GM18909 (cell line): ENCODE data around the gene IFIT5.
"Not testable (repeated sequence)": the region's sequence is repeated elsewhere in the genome, so short reads cannot be mapped to it uniquely, and the experiment has no call there.

Source experiments
- ATAC-seq: cut with Tn5 transposase; IDR thresholded peaks from one replicate; pipeline ENCODE4 v1.9.1; 2021; ENCODE audit warnings: mild to moderate bottlenecking; ENCODE audit not compliant: unreplicated experiment, poor library complexity

The IFIT5 gene

GRCh38 chr10:89391907-89392756 is 22.2 kb upstream of the IFIT5 start, which contains the start of gene IFIT1:
Gene IFIT1, plus strand, starts transcription at chr10:89392623. Its CDS starts 90 bp downstream, at chr10:89392713.
- ATAC-seq: peak; percentile 86

DNA sequence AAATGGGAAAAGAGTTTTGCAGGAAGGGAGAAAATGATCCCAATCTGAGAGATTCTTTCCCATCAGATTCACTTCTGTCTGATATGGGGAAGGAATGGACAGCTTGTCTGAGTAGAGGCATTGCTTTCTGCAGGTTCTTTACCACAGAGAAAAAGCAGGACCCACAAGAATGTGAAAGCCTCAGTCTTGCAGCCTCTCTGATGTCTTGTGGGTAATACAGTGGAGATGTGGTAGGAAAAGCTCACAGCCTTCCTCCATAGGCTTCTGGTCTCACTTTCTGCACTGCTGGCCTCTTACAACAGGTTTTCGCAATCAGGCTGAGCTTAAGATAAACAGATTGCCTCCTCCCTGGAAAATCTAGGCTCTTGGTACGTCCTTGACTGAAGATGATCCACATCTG is 21.4 kb upstream of the IFIT5 start:
- peak; percentile 43 for ATAC-seq

DNA sequence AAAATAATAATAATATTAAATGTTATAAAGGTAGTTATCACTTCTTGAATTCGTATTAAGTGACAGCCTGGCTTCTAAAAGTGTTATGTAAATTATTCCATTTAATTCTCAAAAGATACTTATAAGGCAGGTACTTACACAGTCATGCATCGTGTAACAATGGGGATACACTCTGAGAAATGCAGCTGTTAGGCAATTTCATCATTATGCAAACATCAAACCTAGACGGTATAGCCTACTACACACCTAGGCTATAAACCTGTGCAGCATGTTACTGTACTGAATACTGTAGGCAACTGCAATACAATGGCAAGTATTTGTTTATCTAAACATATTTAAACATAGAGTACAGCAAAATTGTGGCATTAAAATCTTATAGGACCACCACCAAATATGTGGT is 20.5 kb upstream of the IFIT5 start:
- no peak for ATAC-seq

DNA sequence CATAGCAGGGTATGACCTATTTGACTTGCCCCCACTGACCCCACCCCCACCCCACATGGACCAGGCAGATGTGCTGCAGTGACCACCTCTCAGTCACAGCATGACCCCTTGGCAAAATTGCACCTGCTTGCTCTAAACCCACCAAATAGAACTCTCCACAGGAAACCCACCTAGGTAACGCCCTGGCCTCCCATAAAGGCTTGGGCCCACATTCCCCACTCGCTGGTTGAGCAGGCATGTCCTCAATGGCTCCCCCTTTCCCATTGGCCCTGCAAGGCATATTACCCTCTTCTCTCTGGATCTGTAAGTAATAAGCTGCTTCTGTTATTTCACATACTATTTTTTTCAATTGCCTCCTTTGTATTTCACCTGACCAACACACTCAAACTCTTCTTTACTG is 19.2 kb upstream of the IFIT5 start:
- ATAC-seq: no peak

- no peak for ATAC-seq
Observed at GRCh38 chr10:89398003-89398749, 16.2 kb upstream of the IFIT5 start.

DNA sequence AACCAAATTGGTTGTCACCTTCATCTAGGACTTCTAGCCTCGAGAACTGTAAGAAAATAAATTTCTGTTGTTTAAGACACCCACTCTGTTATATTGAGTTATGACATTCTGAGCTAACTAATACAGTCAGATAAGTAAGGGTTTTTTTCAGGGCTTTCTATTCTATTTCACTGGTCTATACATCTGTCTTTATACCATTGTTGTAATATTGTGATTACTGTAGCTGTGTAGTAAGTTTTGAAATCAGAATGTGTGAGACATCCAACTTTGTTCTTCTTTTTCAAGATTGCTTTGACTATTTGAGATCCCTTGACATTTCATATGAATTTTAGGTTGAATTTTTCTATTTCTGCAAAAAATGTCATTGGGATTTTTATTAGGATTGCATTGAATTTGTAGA is 14.4 kb upstream of the IFIT5 start:
- no peak for ATAC-seq

DNA sequence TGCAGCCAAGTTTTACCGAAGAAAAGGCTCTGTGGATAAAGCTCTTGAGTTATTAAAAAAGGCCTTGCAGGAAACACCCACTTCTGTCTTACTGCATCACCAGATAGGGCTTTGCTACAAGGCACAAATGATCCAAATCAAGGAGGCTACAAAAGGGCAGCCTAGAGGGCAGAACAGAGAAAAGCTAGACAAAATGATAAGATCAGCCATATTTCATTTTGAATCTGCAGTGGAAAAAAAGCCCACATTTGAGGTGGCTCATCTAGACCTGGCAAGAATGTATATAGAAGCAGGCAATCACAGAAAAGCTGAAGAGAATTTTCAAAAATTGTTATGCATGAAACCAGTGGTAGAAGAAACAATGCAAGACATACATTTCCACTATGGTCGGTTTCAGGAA is 11.3 kb upstream of the IFIT5 start:
- no peak for ATAC-seq

- no peak for ATAC-seq
Observed at GRCh38 chr10:89404104-89405047, 10.0 kb upstream of the IFIT5 start.

DNA sequence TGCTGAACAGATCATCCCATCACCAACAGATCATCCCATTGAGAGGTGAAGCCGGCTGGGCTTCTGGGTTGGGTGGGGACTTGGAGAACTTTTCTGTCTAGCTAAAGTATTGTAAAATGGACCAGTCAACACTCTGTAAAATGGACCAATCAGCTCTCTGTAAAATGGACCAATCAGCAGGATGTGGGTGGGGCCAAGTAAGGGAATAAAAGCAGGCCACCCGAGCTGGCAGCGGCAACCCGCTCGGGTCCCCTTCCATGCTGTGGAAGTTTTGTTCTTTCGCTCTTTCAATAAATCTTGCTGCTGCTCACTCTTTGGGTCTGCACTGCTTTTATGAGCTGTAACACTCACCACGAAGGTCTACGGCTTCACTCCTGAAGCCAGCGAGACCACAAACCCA is 8.2 kb upstream of the IFIT5 start:
- ATAC-seq: not testable (repeated sequence)

DNA sequence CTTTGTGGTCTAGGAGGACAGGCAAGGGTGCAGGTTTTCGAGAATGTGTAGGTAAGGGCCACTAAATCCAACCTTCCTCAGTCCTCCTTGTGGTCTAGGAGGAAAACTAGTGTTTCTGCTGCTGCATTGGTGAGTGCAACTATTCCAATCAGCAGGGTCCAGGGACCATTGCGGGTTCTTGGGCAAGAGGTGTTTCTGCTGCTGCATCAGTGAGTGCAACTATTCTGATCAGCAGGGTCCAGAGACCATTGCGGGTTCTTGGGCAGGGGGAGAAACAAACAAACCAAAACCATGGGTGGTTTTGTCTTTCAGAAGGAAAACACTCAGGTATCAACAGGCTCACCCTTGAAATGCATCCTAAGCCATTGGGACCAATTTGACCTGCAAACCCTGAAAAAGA is 6.6 kb upstream of the IFIT5 start:
- not testable (repeated sequence) for ATAC-seq

DNA sequence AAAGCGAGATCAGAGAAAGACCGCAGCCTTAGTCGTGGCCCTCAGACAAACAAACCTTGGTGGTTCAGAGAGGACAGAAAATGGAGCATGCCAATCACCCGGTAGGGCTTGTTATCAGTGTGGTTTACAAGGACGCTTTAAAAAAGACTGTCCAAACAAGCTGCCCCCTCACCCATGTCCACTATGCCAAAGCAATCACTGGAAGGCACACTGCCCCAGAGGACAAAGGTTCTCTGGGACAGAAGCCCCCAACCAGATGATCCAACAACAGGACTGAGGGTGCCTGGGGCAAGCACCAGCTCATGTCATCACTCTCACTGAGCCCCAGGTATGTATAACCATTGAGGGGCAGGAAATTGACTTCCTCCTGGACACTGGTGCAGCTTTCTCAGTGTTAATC is 5.1 kb upstream of the IFIT5 start:
- not testable (repeated sequence) for ATAC-seq

DNA sequence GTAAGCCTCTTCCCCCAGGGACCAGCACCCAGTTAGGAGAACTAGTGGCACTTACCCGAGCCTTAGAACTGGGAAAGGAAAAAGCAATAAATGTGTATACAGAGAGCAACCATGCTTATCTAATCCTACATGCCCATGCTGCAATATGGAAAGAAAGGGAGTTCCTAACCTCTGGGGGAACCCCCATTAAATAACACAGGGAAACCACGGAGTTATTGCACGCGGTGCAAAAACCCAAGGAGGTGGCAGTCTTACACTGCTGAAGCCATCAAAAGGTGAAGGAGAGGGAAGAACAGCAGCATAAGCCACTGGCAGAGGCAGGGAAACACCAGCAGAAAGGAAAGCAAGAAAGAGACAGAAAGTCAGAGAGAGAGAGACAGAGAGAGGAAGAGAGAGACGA is 3.8 kb upstream of the IFIT5 start:
- not testable (repeated sequence) for ATAC-seq

DNA sequence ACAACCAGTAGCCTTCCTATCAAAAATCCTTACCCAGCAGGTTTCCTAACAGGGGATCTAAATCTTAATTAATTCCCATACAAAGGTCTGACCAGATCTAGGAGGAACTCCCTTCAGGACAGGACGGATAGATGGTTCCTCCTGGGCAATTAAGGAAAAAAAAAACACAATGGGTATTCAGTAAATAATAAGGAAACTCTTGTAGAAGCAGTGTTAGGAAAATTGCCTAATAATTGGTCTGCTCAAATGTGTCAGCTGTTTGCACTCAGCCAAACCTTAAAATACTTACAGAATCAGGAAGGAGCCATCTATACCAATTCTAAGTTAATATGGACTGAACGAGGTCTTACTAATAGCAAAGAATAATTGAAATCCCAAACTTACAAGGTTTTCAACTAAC is 3.2 kb upstream of the IFIT5 start:
- ATAC-seq: not testable (repeated sequence)

GRCh38 chr10:89412276-89412675 is 2.1 kb upstream of the IFIT5 start:
- not testable (repeated sequence) for ATAC-seq

DNA sequence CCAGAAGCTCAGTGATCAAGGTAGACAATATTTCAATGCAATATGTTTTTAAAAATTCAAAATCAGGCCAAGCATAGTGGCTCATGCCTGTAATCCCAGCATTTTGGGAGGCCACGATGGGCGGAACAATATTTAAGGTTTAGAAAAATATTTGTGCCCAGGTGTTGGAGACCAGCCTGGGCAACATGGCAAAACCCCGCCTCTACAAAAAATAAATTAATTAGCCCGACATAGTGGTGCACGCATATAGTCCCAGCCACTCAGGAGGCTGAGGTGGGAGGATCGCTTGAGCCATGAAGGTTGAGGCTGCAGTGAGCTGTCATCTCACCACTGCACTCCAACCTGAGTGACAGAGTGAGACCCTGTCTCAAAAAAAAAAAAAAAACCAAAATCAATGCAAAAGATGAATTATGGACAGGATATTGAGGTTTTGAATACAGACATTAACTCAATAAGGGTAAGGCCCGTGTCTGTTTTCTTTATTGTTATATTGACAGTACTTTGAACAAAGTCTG is 913 bp upstream of the IFIT5 start:
- no peak for ATAC-seq

GRCh38 chr10:89414879-89415821 is 782 bp downstream of the IFIT5 start:
- ATAC-seq: peak; percentile 51

GRCh38 chr10:89416465-89416864 is 2.1 kb downstream of the IFIT5 start:
- ATAC-seq: no peak

DNA sequence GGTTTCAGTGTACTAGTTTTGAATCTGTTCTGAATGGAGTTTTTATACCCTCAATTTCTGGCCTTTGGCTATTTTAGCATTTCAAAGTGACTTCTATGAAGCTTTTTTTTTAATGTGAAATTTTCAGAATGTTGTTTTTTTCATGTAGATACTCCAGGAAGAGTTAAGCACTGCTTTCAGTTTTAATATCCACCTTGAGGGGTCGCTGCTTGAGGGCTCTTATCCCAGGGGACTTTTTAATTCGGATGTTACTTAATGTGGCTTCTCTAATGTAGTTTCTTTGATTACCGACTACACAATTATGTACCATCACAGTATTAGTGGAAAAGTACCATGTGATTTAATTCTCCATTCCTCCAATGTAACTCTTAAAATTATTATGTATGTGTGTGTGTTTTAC is 5.2 kb downstream of the IFIT5 start:
- no peak for ATAC-seq

GRCh38 chr10:89421018-89421476 is 6.7 kb downstream of the IFIT5 start:
- ATAC-seq: no peak
